HepG2 (cell line): ENCODE measurements around the gene TMEM19. TPM values are rescaled to one million over a fixed set of nuclear protein-coding genes. Genes with fewer than 3 reads are reported as not detected.

Experiments
- ATAC-seq: fragments of 200-7000 bp; cut with Tn5 transposase; 3 replicates; pipeline ENCODE4 v1.9.1; 2020; ENCODE audit warnings: mild to moderate bottlenecking, moderate library complexity
- BruUV-seq: library from RNA; stranded (reverse); fragments of 400-500 nt; replicated peaks from 2 replicates; lab custom pipeline; 2021; lab: Mats Ljungman, UMichigan
- CTCF ChIA-PET: fragments of 300-600 bp; formaldehyde crosslinking; extraction: SDS; loops from one replicate; lab custom pipeline; 2021; ENCODE audit warnings: low total read pairs, inconsistent platforms, low intra/inter-chr PET ratio; lab: Yijun Ruan, JAX
- POLR2A ChIA-PET: fragments of 350-600 bp; sonication (Branson Sonifier 250); formaldehyde crosslinking; loops from one replicate; lab custom pipeline; 2020; ENCODE audit warnings: antibody characterized with exemption, inconsistent platforms; lab: Yijun Ruan, JAX
- DNase-seq: peaks from one replicate; pipeline ENCODE4 v3.0.0-alpha.2; 2015; ENCODE audit warnings: low spot score
- FAIRE-seq: peaks from 3 replicates; lab custom pipeline; 2011; peaks lifted over from hg19 to GRCh38; lab: Jason Lieb, UNC
- H2AFZ ChIP-seq: one replicate; pipeline ENCODE4 v1.6.1; 2011; ENCODE audit warnings: low read length, inconsistent platforms
- H3K27ac ChIP-seq: fragments of 300-600 bp; 3 replicates; pipeline ENCODE4 v1.8.0; 2011; ENCODE audit warnings: mixed run types, mild to moderate bottlenecking, mixed read lengths, low read length, inconsistent platforms; ENCODE audit not compliant: insufficient read depth; ENCODE audit errors: extremely low read length
- H3K27me3 ChIP-seq, 2 experiments: fragments of 200-600 bp in 1 of 2; 2 replicates in 1 of 2; 3 replicates in 1 of 2; pipeline versions ENCODE4 v1.6.0 to v1.8.0; 2011; ENCODE audit warnings: low read length in 2 of 2, mild to moderate bottlenecking in 2 of 2, moderate library complexity in 2 of 2, inconsistent platforms in 1 of 2; ENCODE audit not compliant: insufficient read depth in 2 of 2, control insufficient read depth in 1 of 2
- H3K36me3 ChIP-seq, 2 experiments: fragments of 200-600 bp in 1 of 2; replicated peaks in 1 of 2; 2 replicates in 1 of 2; 3 replicates in 1 of 2; pipeline versions ENCODE4 v1.5.1 to v1.8.0; 2011; ENCODE audit warnings: low read length in 2 of 2, inconsistent platforms in 1 of 2; ENCODE audit not compliant: insufficient read depth in 2 of 2, control insufficient read depth in 1 of 2
- H3K4me1 ChIP-seq: 2 replicates; pipeline ENCODE4 v1.5.1; 2012; ENCODE audit warnings: low read length, inconsistent platforms; ENCODE audit not compliant: insufficient read depth
- H3K4me2 ChIP-seq: 2 replicates; pipeline ENCODE4 v1.6.0; 2011; ENCODE audit warnings: low read depth, low read length, inconsistent platforms
- H3K4me3 ChIP-seq, 3 experiments: fragments of 200-600 bp in 1 of 3; sonication (generic), shearing (Covaris generic) in 1 of 3; replicated peaks in 1 of 3; 2 replicates each; pipeline ENCODE4 v1.5.1; 2011 to 2016; ENCODE audit warnings: low read length in 3 of 3, inconsistent platforms in 2 of 3, low read depth in 2 of 3, mild to moderate bottlenecking in 2 of 3, control low read depth in 1 of 3, mixed read lengths in 1 of 3; ENCODE audit not compliant: insufficient read depth in 1 of 3
- H3K79me2 ChIP-seq: one replicate; pipeline ENCODE4 v1.6.1; 2011; ENCODE audit warnings: low read length, inconsistent platforms; ENCODE audit not compliant: insufficient read depth
- H3K9ac ChIP-seq: 2 replicates; pipeline ENCODE4 v1.6.0; 2011; ENCODE audit warnings: mild to moderate bottlenecking, low read depth, low read length, inconsistent platforms; ENCODE audit not compliant: insufficient read depth
- H3K9me3 ChIP-seq: 2 replicates; pipeline ENCODE4 v1.5.1; 2012; ENCODE audit warnings: mild to moderate bottlenecking, low read length
- H4K20me1 ChIP-seq: 2 replicates; pipeline ENCODE4 v1.6.0; 2011; ENCODE audit warnings: inconsistent platforms, mild to moderate bottlenecking, low read length, moderate library complexity; ENCODE audit not compliant: insufficient read depth
- ATF1 ChIP-seq: IDR thresholded peaks from 2 replicates; pipeline ENCODE4 v1.6.1; 2016; ENCODE audit warnings: mild to moderate bottlenecking, control low read depth
- CCAR2 ChIP-seq: fragments of 200-400 bp; formaldehyde crosslinking; optimal IDR thresholded peaks from 2 replicates; pipeline ENCODE3; 2018; ENCODE audit warnings: low read depth, mild to moderate bottlenecking, low read length, moderate library complexity
- CENPT ChIP-seq: sonication (generic); formaldehyde crosslinking; IDR thresholded peaks from 2 replicates; pipeline ENCODE4 v1.8.0; 2022; ENCODE audit warnings: low read depth, mild to moderate bottlenecking, moderate library complexity, missing genetic modification reagents
- MEIS2 ChIP-seq: sonication (generic); formaldehyde crosslinking; IDR thresholded peaks from 2 replicates; pipeline ENCODE4 v1.9.0; 2021; ENCODE audit warnings: mild to moderate bottlenecking, missing genetic modification reagents
- PRMT3 ChIP-seq: sonication (generic); formaldehyde crosslinking; IDR thresholded peaks from 2 replicates; pipeline ENCODE4 v1.8.1; 2022; ENCODE audit warnings: low read depth, mild to moderate bottlenecking, moderate library complexity, missing genetic modification reagents, borderline replicate concordance
- SMC3 ChIP-seq: IDR thresholded peaks from 2 replicates; pipeline ENCODE4 v1.6.1; 2011; ENCODE audit warnings: low read length, improper control_type of control experiment
- YY1 ChIP-seq: IDR thresholded peaks from 2 replicates; pipeline ENCODE4 v1.6.1; 2011; ENCODE audit warnings: low read length, low read depth, moderate library complexity, mild to moderate bottlenecking; ENCODE audit not compliant: insufficient read depth, insufficient replicate concordance
- ZNF143 ChIP-seq: sonication (generic); formaldehyde crosslinking; IDR thresholded peaks from 2 replicates; pipeline ENCODE4 v1.4.0; 2020; ENCODE audit warnings: missing genetic modification reagents
- ZNF570 ChIP-seq: sonication (generic); formaldehyde crosslinking; IDR thresholded peaks from 2 replicates; pipeline ENCODE4 v1.4.0; 2020; ENCODE audit warnings: mild to moderate bottlenecking, missing genetic modification reagents, borderline replicate concordance
- ZSCAN25 ChIP-seq: sonication (generic); formaldehyde crosslinking; IDR thresholded peaks from 2 replicates; pipeline ENCODE4 v1.8.0; 2022; ENCODE audit warnings: mild to moderate bottlenecking, missing genetic modification reagents
- WGBS: methylation state at CpG from one replicate; pipeline ENCODE4 v1.1.6; 2017; ENCODE audit warnings: low lambda C conversion rate; 5-methylcytosine and 5-hydroxymethylcytosine counted together
- in situ Hi-C: cut with HindIII; loops from 2 replicates; pipeline ENCODE4 v1.10.0; 2017; ENCODE audit warnings: low pct_unique_long_range_greater_than_20kb; ENCODE audit not compliant: extremely low pct_ligation_motif_present
- intact Hi-C: fragments of 100-400 bp; cut with micrococcal nuclease; formaldehyde crosslinking; loops from one replicate; pipeline ENCODE4 v1.10.0; 2022; ENCODE audit not compliant: unreplicated experiment
- polyA plus RNA-seq, 8 experiments: library from polyadenylated mRNA; depleted of rRNA in 3 of 8; stranded (reverse) in 7 of 8; unstranded in 1 of 8; fragments of >200 nt; fragmentation: Illumina TruSeq in 4 of 8; extraction: Trizol in 4 of 8; gene quantifications; 2 replicates each; pipeline versions ENCODE4 v1.2.1 to v1.2.3, GENCODE V29; 2011 to 2016; ENCODE audit warnings: low read depth in 4 of 8, missing spikeins in 1 of 8, mixed read lengths in 1 of 8; ENCODE audit not compliant: insufficient read depth in 1 of 8
- total RNA-seq, 5 experiments: library from RNA; depleted of rRNA; stranded (reverse); fragments of >200 nt; fragmentation: Illumina TruSeq; extraction: Trizol; gene quantifications; 2 replicates each; pipeline ENCODE4 v1.2.3, GENCODE V29; 2016; ENCODE audit warnings: low read depth in 1 of 5

The TMEM19 gene
- total and polyA plus RNA-seq, 2 of the 13 experiments (the other 11 are each of a cell fraction or from before 2014, with no cell fraction given): 16.9 to 22.5 TPM

- no peak overlapping the region for H3K9ac ChIP-seq
- no peaks in the 10 kb centered on the region for H4K20me1 ChIP-seq
- H3K79me2 ChIP-seq: peaks cover 60% of the 10 kb centered on the region
- H3K27me3 ChIP-seq: no peaks in the 10 kb centered on the region
- in situ Hi-C loops (no loop called here), intact Hi-C loops (no loop called here)
- peaks cover 2 to 51% of the 10 kb centered on the region in 2 experiments; a peak in 4 of 5 replicates for H3K36me3 ChIP-seq
- FAIRE-seq: no peak
- H3K4me3 ChIP-seq: no peak overlapping the region
- no peak overlapping the region for H3K27ac ChIP-seq
- H3K4me2 ChIP-seq: peak overlapping the region; percentile 41; the same call in 1 of the 2 replicates
- ATAC-seq: no peak
- H3K9me3 ChIP-seq: peaks cover 12% of the 10 kb centered on the region
- H3K4me1 ChIP-seq: peaks cover 31% of the 10 kb centered on the region
- 80% methylated on average over 1 of the region's 1 CpG for WGBS
- POLR2A ChIA-PET: interaction anchor here (0.7 kb wide), 1 partner anchor 30 kb away, joined by 3 read pairs; the partner anchor contains the start of gene TMEM19
- no peak overlapping the region for H2AFZ ChIP-seq
- TF ChIP-seq ZNF143 (CRISPR knock-in tag) (no peak), SMC3 (no peak), ATF1 (no peak), CENPT (CRISPR knock-in tag) (no peak)
- TF ChIP-seq, all 625 proteins: peak for 0
- DNase-seq: no peak
- no TSS peak for BruUV-seq
- CTCF ChIA-PET: no interaction called here
Observed at GRCh38 chr12:71655495-71655894, 30.4 kb upstream of the TMEM19 start.

GRCh38 chr12:71655907-71656306 is 30.0 kb upstream of the TMEM19 start:
- CTCF ChIA-PET: no interaction called here
- Histone ChIP-seq H3K27ac (no peak overlapping the region), H3K36me3 (peaks cover 2 to 51% of the 10 kb centered on the region in 2 experiments; a peak in 4 of 5 replicates), H3K4me3 (no peak overlapping the region), H3K4me1 (peaks cover 32% of the 10 kb centered on the region)
- DNase-seq (no peak), ATAC-seq (no peak)
- in situ Hi-C loops: no loop called here
- TF ChIP-seq CCAR2 (no peak), ZSCAN25 (CRISPR knock-in tag) (no peak), YY1 (no peak), PRMT3 (CRISPR knock-in tag) (no peak), MEIS2 (no peak), ZNF570 (CRISPR knock-in tag) (no peak)
- TF ChIP-seq, all 625 proteins: peak for 0
- Histone ChIP-seq H3K4me2 (peak overlapping the region; percentile 41), H3K9me3 (peaks cover 12% of the 10 kb centered on the region), H3K9ac (no peak overlapping the region), H3K27me3 (no peaks in the 10 kb centered on the region), H4K20me1 (no peaks in the 10 kb centered on the region), H2AFZ (no peak overlapping the region), H3K79me2 (peaks cover 58% of the 10 kb centered on the region)
- BruUV-seq: no TSS peak
- intact Hi-C loops: no loop called here
- FAIRE-seq: no peak
- POLR2A ChIA-PET: no interaction called here
- WGBS: 91% methylated on average over 1 of the region's 1 CpG
